ENCODE measurements around the gene RNU6-9.

DNA sequence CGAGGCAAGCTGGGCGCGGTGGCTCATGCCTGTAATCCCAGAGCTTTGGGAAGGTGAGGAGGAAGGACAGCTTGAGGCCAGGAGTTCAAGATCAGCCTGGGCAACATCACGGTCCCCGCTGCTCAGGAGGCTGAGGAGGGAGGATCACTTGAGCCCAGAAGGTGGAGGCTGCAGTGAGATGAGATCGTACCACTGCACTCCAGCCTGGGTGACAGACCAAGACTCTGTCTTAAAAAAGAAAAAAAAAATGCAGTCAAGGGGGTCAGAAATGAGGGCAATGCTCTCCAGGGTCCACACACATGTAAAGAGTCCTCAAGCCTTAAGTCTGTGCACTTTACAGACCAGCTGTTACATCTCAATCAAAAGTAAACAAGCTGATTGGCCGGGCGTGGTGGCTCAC lies 11.3 kb downstream of the RNU6-9 start:
- TF ChIP-seq, protein P1, sequence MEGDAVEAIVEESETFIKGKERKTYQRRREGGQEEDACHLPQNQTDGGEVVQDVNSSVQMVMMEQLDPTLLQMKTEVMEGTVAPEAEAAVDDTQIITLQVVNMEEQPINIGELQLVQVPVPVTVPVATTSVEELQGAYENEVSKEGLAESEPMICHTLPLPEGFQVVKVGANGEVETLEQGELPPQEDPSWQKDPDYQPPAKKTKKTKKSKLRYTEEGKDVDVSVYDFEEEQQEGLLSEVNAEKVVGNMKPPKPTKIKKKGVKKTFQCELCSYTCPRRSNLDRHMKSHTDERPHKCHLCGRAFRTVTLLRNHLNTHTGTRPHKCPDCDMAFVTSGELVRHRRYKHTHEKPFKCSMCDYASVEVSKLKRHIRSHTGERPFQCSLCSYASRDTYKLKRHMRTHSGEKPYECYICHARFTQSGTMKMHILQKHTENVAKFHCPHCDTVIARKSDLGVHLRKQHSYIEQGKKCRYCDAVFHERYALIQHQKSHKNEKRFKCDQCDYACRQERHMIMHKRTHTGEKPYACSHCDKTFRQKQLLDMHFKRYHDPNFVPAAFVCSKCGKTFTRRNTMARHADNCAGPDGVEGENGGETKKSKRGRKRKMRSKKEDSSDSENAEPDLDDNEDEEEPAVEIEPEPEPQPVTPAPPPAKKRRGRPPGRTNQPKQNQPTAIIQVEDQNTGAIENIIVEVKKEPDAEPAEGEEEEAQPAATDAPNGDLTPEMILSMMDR (IDR thresholded peaks at IDR 0.05 in 8 of 11, conservative IDR thresholded peaks at IDR 0.05 in 3 of 11): no peak
- TF ChIP-seq POLR2A (IDR thresholded peaks at IDR 0.05): no peak
- TF ChIP-seq POLR2AphosphoS5 (IDR thresholded peaks at IDR 0.05): no peak

Measured in spleen (tissue), 7 donors.